GM13977 (cell line): Measurements from ENCODE around the gene LIN37.

ENCODE experiments used
- DNase-seq: peaks from one replicate; pipeline ENCODE4 v3.0.0; 2012; ENCODE audit warnings: low spot score
- CTCF ChIP-seq: IDR thresholded peaks from 2 replicates; pipeline ENCODE4 v1.5.1; 2012; ENCODE audit warnings: mild to moderate bottlenecking, control low read depth; ENCODE audit not compliant: insufficient read depth; ENCODE audit errors: extremely low read depth, missing control alignments
- in situ Hi-C: fragments of 300-500 bp; cut with MboI; formaldehyde crosslinking; loops from one replicate; pipeline ENCODE4 v1.12.0; 2022; ENCODE audit warnings: low sequenced_read_pairs, low pct_unique_long_range_greater_than_20kb, mixed read lengths, inconsistent platforms; ENCODE audit not compliant: unreplicated experiment

LIN37 gene

GRCh38 chr19:35801828-35802227 lies 53.5 kb downstream of the LIN37 start:
- TF ChIP-seq CTCF = no peak
- in situ Hi-C loops = no loop called here
- no peak for DNase-seq
